ENCODE measurements around the gene TEAD3.

The TEAD3 gene

GRCh38 chr6:35468181-35468979 lies 28.5 kb downstream of the TEAD3 start, which contains the start of gene RPL10A:
Gene RPL10A, plus strand, starts transcription at chr6:35468401. Its CDS starts 34 bp downstream, at chr6:35468435.
- Histone ChIP-seq H3K27me3 (ENCODE audit: control insufficient read depth, insufficient read depth, low read length) (no peaks in the 10 kb centered on the region), H3K27ac (ENCODE audit: low read depth, low read length) (peak within 1 kb of the TSS; percentile 92), H3K4me3 (ENCODE audit: low read length) (peak within 1 kb of the TSS; percentile 53), H3K4me1 (ENCODE audit: control insufficient read depth, insufficient read depth, low read length) (peaks cover 4% of the 10 kb centered on the region), H3K9ac (ENCODE audit: low read length) (peak within 1 kb of the TSS; percentile 92), H3K36me3 (ENCODE audit: control insufficient read depth, insufficient read depth, low read length) (peaks cover 5% of the 10 kb centered on the region)

GRCh38 chr6:35465646-35466045 lies 31.2 kb downstream of the TEAD3 start:
- H3K27me3 ChIP-seq (ENCODE audit: control insufficient read depth, insufficient read depth, low read length): no peaks in the 10 kb centered on the region
- no peak overlapping the region for H3K27ac ChIP-seq (ENCODE audit: low read depth, low read length)
- H3K4me1 ChIP-seq (ENCODE audit: control insufficient read depth, insufficient read depth, low read length): peaks cover 4% of the 10 kb centered on the region
- no peak overlapping the region for H3K9ac ChIP-seq (ENCODE audit: low read length)
- no peak overlapping the region for H3K4me3 ChIP-seq (ENCODE audit: low read length)
- peaks cover 3% of the 10 kb centered on the region for H3K36me3 ChIP-seq (ENCODE audit: control insufficient read depth, insufficient read depth, low read length)

GRCh38 chr6:35463292-35463691 lies 33.6 kb downstream of the TEAD3 start:
- Histone ChIP-seq H3K27me3 (ENCODE audit: control insufficient read depth, insufficient read depth, low read length) (no peaks in the 10 kb centered on the region), H3K4me1 (ENCODE audit: control insufficient read depth, insufficient read depth, low read length) (no peaks in the 10 kb centered on the region), H3K4me3 (ENCODE audit: low read length) (no peak overlapping the region), H3K9ac (ENCODE audit: low read length) (no peak overlapping the region), H3K36me3 (ENCODE audit: control insufficient read depth, insufficient read depth, low read length) (peaks cover 6% of the 10 kb centered on the region), H3K27ac (ENCODE audit: low read depth, low read length) (no peak overlapping the region)

DNA sequence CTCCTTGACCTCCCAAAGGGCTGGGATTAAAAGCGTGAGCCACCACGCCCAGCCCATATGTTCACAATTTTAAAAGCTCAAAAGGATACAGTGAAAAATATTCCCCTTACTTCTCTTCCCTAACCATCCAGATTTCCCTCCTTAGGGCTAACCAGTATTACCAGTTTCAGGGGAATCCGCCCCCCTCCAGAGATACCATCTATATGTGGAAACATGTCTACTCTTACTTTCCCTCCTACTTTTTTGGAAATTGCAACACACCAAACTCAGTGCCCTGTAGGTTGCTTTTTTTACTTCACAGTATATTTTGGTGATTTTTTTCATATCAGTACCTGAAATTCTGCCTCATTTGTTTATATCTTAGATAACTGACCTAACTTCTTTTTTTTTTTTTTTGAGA lies 35.6 kb downstream of the TEAD3 start:
- Histone ChIP-seq H3K4me1 (ENCODE audit: control insufficient read depth, insufficient read depth, low read length) (no peaks in the 10 kb centered on the region), H3K4me3 (ENCODE audit: low read length) (no peak overlapping the region), H3K9ac (ENCODE audit: low read length) (no peak overlapping the region), H3K36me3 (ENCODE audit: control insufficient read depth, insufficient read depth, low read length) (peaks cover 10% of the 10 kb centered on the region), H3K27me3 (ENCODE audit: control insufficient read depth, insufficient read depth, low read length) (no peaks in the 10 kb centered on the region), H3K27ac (ENCODE audit: low read depth, low read length) (no peak overlapping the region)

GRCh38 chr6:35457907-35458306 lies 39.0 kb downstream of the TEAD3 start:
- peaks cover 4% of the 10 kb centered on the region for H3K4me1 ChIP-seq (ENCODE audit: control insufficient read depth, insufficient read depth, low read length)
- H3K36me3 ChIP-seq (ENCODE audit: control insufficient read depth, insufficient read depth, low read length): peaks cover 10% of the 10 kb centered on the region
- no peaks in the 10 kb centered on the region for H3K27me3 ChIP-seq (ENCODE audit: control insufficient read depth, insufficient read depth, low read length)
- no peak overlapping the region for H3K4me3 ChIP-seq (ENCODE audit: low read length)
- H3K27ac ChIP-seq (ENCODE audit: low read depth, low read length): no peak overlapping the region
- no peak overlapping the region for H3K9ac ChIP-seq (ENCODE audit: low read length)

DNA sequence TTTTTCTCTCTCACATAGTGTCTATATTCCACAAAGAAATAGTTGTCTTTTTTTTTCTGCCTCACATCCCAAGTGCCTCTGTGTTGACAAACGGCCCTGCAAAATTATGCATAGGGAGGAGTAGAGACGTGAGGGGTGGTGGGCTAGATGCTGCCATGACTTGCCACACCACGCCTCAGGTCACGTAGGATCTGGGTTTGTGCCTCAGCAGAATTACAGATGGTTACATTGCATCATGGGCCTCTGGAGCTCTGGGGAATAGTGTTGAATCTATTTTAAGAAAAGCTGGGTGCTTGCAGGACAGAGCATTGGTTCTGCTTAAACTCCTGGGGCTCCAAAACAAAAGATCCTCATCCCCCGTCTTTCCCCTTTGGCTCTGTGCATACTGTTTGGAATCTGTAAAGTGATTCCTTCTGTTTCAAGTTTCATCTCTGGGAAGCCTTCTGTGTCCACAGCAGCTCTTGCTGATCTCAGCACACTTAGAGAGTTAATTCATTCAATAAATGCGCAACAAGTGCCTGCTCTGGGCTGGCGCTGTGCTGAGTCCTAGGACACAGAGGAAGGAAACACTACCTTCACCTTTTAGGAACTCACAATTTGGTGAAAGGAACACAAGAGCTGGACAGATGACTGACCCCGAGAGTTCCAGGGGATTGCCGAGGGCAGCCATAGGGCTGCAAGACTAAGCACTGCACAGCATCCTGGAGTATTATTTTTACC lies 42.3 kb downstream of the TEAD3 start:
- Histone ChIP-seq H3K9ac (ENCODE audit: low read length) (no peak overlapping the region), H3K27ac (ENCODE audit: low read depth, low read length) (no peak overlapping the region), H3K36me3 (ENCODE audit: control insufficient read depth, insufficient read depth, low read length) (peaks cover 7% of the 10 kb centered on the region), H3K27me3 (ENCODE audit: control insufficient read depth, insufficient read depth, low read length) (no peaks in the 10 kb centered on the region), H3K4me3 (ENCODE audit: low read length) (no peak overlapping the region), H3K4me1 (ENCODE audit: control insufficient read depth, insufficient read depth, low read length) (peaks cover 7% of the 10 kb centered on the region)

- Histone ChIP-seq H3K27me3 (ENCODE audit: control insufficient read depth, insufficient read depth, low read length) (no peaks in the 10 kb centered on the region), H3K9ac (ENCODE audit: low read length) (no peak overlapping the region), H3K4me1 (ENCODE audit: control insufficient read depth, insufficient read depth, low read length) (peaks cover 7% of the 10 kb centered on the region), H3K4me3 (ENCODE audit: low read length) (peak overlapping the region; percentile 63), H3K36me3 (ENCODE audit: control insufficient read depth, insufficient read depth, low read length) (peaks cover 4% of the 10 kb centered on the region), H3K27ac (ENCODE audit: low read depth, low read length) (no peak overlapping the region)
Observed at GRCh38 chr6:35453236-35453635, 43.6 kb downstream of the TEAD3 start.

- H3K9ac ChIP-seq (ENCODE audit: low read length): peak within 1 kb of the TSS; percentile 21
Observed at GRCh38 chr6:35452183-35453090, 44.4 kb downstream of the TEAD3 start, which contains the start of gene FANCE. Gene FANCE, plus strand, starts transcription at chr6:35452338. Its CDS starts 208 bp downstream, at chr6:35452546.

GRCh38 chr6:35451354-35452182 lies 45.3 kb downstream of the TEAD3 start:
- Histone ChIP-seq H3K4me3 (ENCODE audit: low read length) (peak overlapping the region; percentile 57), H3K36me3 (ENCODE audit: control insufficient read depth, insufficient read depth, low read length) (no peaks in the 10 kb centered on the region), H3K27ac (ENCODE audit: low read depth, low read length) (no peak overlapping the region), H3K4me1 (ENCODE audit: control insufficient read depth, insufficient read depth, low read length) (peaks cover 7% of the 10 kb centered on the region), H3K27me3 (ENCODE audit: control insufficient read depth, insufficient read depth, low read length) (no peaks in the 10 kb centered on the region), H3K9ac (ENCODE audit: low read length) (no peak overlapping the region)

More at GRCh38 chr6:35452183-35453090, 44.4 kb downstream of the TEAD3 start, which contains the start of gene FANCE:
- no peaks in the 10 kb centered on the region for H3K27me3 ChIP-seq (ENCODE audit: control insufficient read depth, insufficient read depth, low read length)
- peaks cover 2% of the 10 kb centered on the region for H3K36me3 ChIP-seq (ENCODE audit: control insufficient read depth, insufficient read depth, low read length)
- peak within 1 kb of the TSS; percentile 63 for H3K4me3 ChIP-seq (ENCODE audit: low read length)
- peak within 1 kb of the TSS; percentile 27 for H3K27ac ChIP-seq (ENCODE audit: low read depth, low read length)
- H3K4me1 ChIP-seq (ENCODE audit: control insufficient read depth, insufficient read depth, low read length): peaks cover 7% of the 10 kb centered on the region

DNA sequence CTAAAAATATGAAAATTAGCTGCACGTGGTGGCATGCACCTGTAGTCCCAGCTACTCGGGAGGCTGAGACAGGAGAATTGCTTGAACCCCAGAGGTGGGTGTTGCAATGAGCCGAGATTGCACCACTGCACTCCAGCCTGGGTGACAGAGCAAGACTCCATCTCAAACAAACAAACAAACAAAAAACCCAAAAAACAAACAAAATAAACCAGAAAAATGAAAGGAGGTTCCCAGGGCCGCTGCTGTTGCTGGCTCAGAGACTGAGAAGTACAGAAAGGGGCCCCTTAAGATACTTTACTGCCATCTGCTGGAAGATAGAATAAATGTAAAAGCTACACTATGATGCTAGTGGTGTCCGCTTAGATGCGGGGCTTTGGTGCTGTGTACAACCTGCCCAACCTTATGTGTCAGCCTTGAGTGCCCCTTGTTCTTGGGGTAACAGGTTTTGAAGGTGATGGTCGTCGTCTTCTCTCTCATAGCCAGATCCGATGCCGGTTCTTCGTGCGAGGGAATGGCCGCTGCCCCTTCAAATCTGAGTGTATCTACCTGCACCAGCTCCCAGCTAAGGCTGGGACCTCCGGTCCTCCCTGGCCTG lies 47.5 kb downstream of the TEAD3 start:
- no peak overlapping the region for H3K9ac ChIP-seq (ENCODE audit: low read length)
- peaks cover 7% of the 10 kb centered on the region for H3K4me1 ChIP-seq (ENCODE audit: control insufficient read depth, insufficient read depth, low read length)
- no peaks in the 10 kb centered on the region for H3K36me3 ChIP-seq (ENCODE audit: control insufficient read depth, insufficient read depth, low read length)
- H3K27me3 ChIP-seq (ENCODE audit: control insufficient read depth, insufficient read depth, low read length): no peaks in the 10 kb centered on the region
- no peak overlapping the region for H3K27ac ChIP-seq (ENCODE audit: low read depth, low read length)
- H3K4me3 ChIP-seq (ENCODE audit: low read length): no peak overlapping the region

GRCh38 chr6:35448191-35448590 lies 48.7 kb downstream of the TEAD3 start:
- Histone ChIP-seq H3K27me3 (ENCODE audit: control insufficient read depth, insufficient read depth, low read length) (no peaks in the 10 kb centered on the region), H3K27ac (ENCODE audit: low read depth, low read length) (no peak overlapping the region), H3K4me1 (ENCODE audit: control insufficient read depth, insufficient read depth, low read length) (peaks cover 5% of the 10 kb centered on the region), H3K36me3 (ENCODE audit: control insufficient read depth, insufficient read depth, low read length) (no peaks in the 10 kb centered on the region), H3K9ac (ENCODE audit: low read length) (no peak overlapping the region), H3K4me3 (ENCODE audit: low read length) (no peak overlapping the region)
